Germinal center (tissue), 1 donor: ENCODE data around the gene LRGUK.
A peak's percentile ranks its signal among the peaks of the same experiment; 100 is the strongest.
"Not testable (repeated sequence)": the region's sequence is repeated elsewhere in the genome, so short reads cannot be mapped to it uniquely, and the experiment has no call there.

Experiments
- DNase-seq: peaks from one replicate; pipeline ENCODE4 v3.0.0; 2012; ENCODE audit warnings: mixed read lengths, low spot score

Gene LRGUK

GRCh38 chr7:134187893-134188292 lies 60.8 kb downstream of the LRGUK start:
- DNase-seq, result no peak

GRCh38 chr7:134188311-134188710 lies 61.2 kb downstream of the LRGUK start:
- no peak for DNase-seq

- DNase-seq, result no peak
Measured at GRCh38 chr7:134189559-134189958, 62.4 kb downstream of the LRGUK start.

- DNase-seq, result no peak
Measured at GRCh38 chr7:134191876-134192275, 64.7 kb downstream of the LRGUK start.

- no peak for DNase-seq
Measured at GRCh38 chr7:134193240-134193639, 66.1 kb downstream of the LRGUK start.

- DNase-seq, result no peak
Measured at GRCh38 chr7:134195252-134195651, 68.1 kb downstream of the LRGUK start.

GRCh38 chr7:134196439-134196838 lies 69.3 kb downstream of the LRGUK start:
- no peak for DNase-seq

- no peak for DNase-seq
Measured at GRCh38 chr7:134197345-134197744, 70.2 kb downstream of the LRGUK start.

GRCh38 chr7:134200970-134201369 lies 73.8 kb downstream of the LRGUK start:
- no peak for DNase-seq

- no peak for DNase-seq
Measured at GRCh38 chr7:134201569-134202261, 74.6 kb downstream of the LRGUK start.

- DNase-seq, result no peak
Measured at GRCh38 chr7:134203186-134203889, 76.2 kb downstream of the LRGUK start.

- no peak for DNase-seq
Measured at GRCh38 chr7:134209322-134210015, 82.3 kb downstream of the LRGUK start.

- DNase-seq, result no peak
Measured at GRCh38 chr7:134210227-134210626, 83.1 kb downstream of the LRGUK start.

- no peak for DNase-seq
Measured at GRCh38 chr7:134210976-134211663, 84.0 kb downstream of the LRGUK start.

GRCh38 chr7:134211817-134212216 lies 84.7 kb downstream of the LRGUK start:
- DNase-seq, result no peak

GRCh38 chr7:134212576-134213546 lies 85.7 kb downstream of the LRGUK start:
- no peak for DNase-seq

- DNase-seq, result no peak
Measured at GRCh38 chr7:134220236-134220635, 93.1 kb downstream of the LRGUK start.

- not testable (repeated sequence) for DNase-seq
Measured at GRCh38 chr7:134231296-134231695, 104.2 kb downstream of the LRGUK start.

GRCh38 chr7:134234216-134234615 lies 107.1 kb downstream of the LRGUK start:
- DNase-seq, result no peak

GRCh38 chr7:134245253-134245652 lies 118.1 kb downstream of the LRGUK start:
- peak; percentile 10 for DNase-seq

GRCh38 chr7:134246347-134246746 lies 119.2 kb downstream of the LRGUK start:
- DNase-seq, result no peak
